ENCODE data around the gene AP2B1. TPM values are rescaled to one million over a fixed set of nuclear protein-coding genes. Genes with fewer than 3 reads are reported as not detected.

The AP2B1 gene
- polyA plus RNA-seq, 1 of the 3 experiments (the other 2 are of a cell fraction) = 97.8 TPM

DNA sequence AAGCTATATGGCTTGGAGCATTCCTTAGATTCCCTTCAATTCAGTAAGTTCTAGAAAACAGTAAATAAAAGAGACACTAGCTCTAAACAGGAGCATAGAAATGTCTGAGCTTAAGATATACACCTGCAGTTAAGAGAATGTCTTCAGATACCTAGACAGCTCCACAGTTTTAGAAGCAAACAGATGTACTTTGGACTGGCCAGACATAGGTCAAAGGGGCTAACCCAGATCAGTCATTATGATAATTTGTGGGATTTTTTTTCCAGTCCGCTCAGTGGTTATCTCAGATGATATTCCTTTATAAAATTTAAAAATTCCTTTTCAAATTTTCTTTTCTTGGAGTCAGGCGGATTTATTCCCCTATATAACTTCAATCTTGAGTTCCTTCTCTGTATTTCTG, 78.5 kb downstream of the AP2B1 start:
- no peaks in the 10 kb centered on the region for H3K79me2 ChIP-seq (ENCODE audit: insufficient read depth)
- H3K9me2 ChIP-seq = no peaks in the 10 kb centered on the region
- 100% methylated on average over 2 of the region's 2 CpGs for WGBS (ENCODE audit: low lambda C conversion rate)
- H3K4me1 ChIP-seq (ENCODE audit: control insufficient read depth in 1 of 2, insufficient read depth in 2 of 2, low read depth in 1 of 2, low read length in 1 of 2) = no peaks in the 10 kb centered on the region
- H3F3A ChIP-seq (replicated peaks; ENCODE audit: insufficient read depth) = no peaks in the 10 kb centered on the region
- peaks cover 3% of the 10 kb centered on the region; the same call in 1 of the 2 replicates for H4K20me1 ChIP-seq (ENCODE audit: insufficient read depth)
- H3K9ac ChIP-seq = no peak overlapping the region
- TF ChIP-seq RAD21 (IDR thresholded peaks at IDR 0.05; ENCODE audit: low read length) = no peak
- no peak for TF ChIP-seq EP300 (IDR thresholded peaks at IDR 0.05; ENCODE audit: borderline replicate concordance in 1 of 2, low read depth in 1 of 2, low read length in 1 of 2)
- no peak overlapping the region for H2AFZ ChIP-seq (ENCODE audit: low read depth)
- ChIA-PET CTCF (interaction anchor here (0.8 to 4.8 kb wide), 6 partner anchors 9 to 98 kb away, joined by 3 to 21 read pairs (median 4); partner anchors contain the start of gene RASL10B), POLR2A (interaction anchor here (1.2 kb wide), 1 partner anchor 52 kb away, joined by 3 read pairs; no protein-coding TSS in a partner anchor)
- H3K27me3 ChIP-seq (ENCODE audit: insufficient read depth) = no peaks in the 10 kb centered on the region
- H3K36me3 ChIP-seq (replicated peaks in 1 of 2; ENCODE audit: control insufficient read depth in 1 of 2, insufficient read depth in 2 of 2, low read length in 1 of 2) = peaks cover 53% of the 10 kb centered on the region in 2 experiments
- DNase-seq = no peak
- no peak overlapping the region for H3K27ac ChIP-seq (ENCODE audit: low read depth in 2 of 2, low read length in 1 of 2)
- no peaks in the 10 kb centered on the region for H3K9me3 ChIP-seq
- H3K4me3 ChIP-seq (ENCODE audit: low read depth in 2 of 2, low read length in 1 of 2) = no peak overlapping the region
- no peak overlapping the region for H3K4me2 ChIP-seq

GRCh38 chr17:35666070-35666469, 78.9 kb downstream of the AP2B1 start:
- H3K9me3 ChIP-seq = no peaks in the 10 kb centered on the region
- H3K4me2 ChIP-seq = no peak overlapping the region
- H3K9me2 ChIP-seq = no peaks in the 10 kb centered on the region
- TF ChIP-seq REST (IDR thresholded peaks at IDR 0.05; ENCODE audit: low read depth, low read length) (no peak), TAF1 (IDR thresholded peaks at IDR 0.05; ENCODE audit: borderline replicate concordance, low read depth, low read length) (no peak), NRF1 (IDR thresholded peaks at IDR 0.05; ENCODE audit: low read depth, low read length) (no peak)
- H3K4me3 ChIP-seq (ENCODE audit: low read depth in 2 of 2, low read length in 1 of 2) = no peak overlapping the region
- ChIA-PET CTCF (interaction anchor here (0.8 to 4.8 kb wide), 6 partner anchors 9 to 98 kb away, joined by 3 to 21 read pairs (median 4); partner anchors contain the start of gene RASL10B), POLR2A (no interaction called here)
- no peaks in the 10 kb centered on the region for H3K4me1 ChIP-seq (ENCODE audit: control insufficient read depth in 1 of 2, insufficient read depth in 2 of 2, low read depth in 1 of 2, low read length in 1 of 2)
- H3F3A ChIP-seq (replicated peaks; ENCODE audit: insufficient read depth) = no peaks in the 10 kb centered on the region
- no peaks in the 10 kb centered on the region for H3K27me3 ChIP-seq (ENCODE audit: insufficient read depth)
- H3K79me2 ChIP-seq (ENCODE audit: insufficient read depth) = no peaks in the 10 kb centered on the region
- H3K9ac ChIP-seq = no peak overlapping the region
- peaks cover 53 to 55% of the 10 kb centered on the region in 2 experiments for H3K36me3 ChIP-seq (replicated peaks in 1 of 2; ENCODE audit: control insufficient read depth in 1 of 2, insufficient read depth in 2 of 2, low read length in 1 of 2)
- H2AFZ ChIP-seq (ENCODE audit: low read depth) = no peak overlapping the region
- 47% methylated on average over 2 of the region's 2 CpGs for WGBS (ENCODE audit: low lambda C conversion rate)
- peaks cover 3% of the 10 kb centered on the region; the same call in 1 of the 2 replicates for H4K20me1 ChIP-seq (ENCODE audit: insufficient read depth)
- DNase-seq = no peak
- no peak overlapping the region for H3K27ac ChIP-seq (ENCODE audit: low read depth in 2 of 2, low read length in 1 of 2)

DNA sequence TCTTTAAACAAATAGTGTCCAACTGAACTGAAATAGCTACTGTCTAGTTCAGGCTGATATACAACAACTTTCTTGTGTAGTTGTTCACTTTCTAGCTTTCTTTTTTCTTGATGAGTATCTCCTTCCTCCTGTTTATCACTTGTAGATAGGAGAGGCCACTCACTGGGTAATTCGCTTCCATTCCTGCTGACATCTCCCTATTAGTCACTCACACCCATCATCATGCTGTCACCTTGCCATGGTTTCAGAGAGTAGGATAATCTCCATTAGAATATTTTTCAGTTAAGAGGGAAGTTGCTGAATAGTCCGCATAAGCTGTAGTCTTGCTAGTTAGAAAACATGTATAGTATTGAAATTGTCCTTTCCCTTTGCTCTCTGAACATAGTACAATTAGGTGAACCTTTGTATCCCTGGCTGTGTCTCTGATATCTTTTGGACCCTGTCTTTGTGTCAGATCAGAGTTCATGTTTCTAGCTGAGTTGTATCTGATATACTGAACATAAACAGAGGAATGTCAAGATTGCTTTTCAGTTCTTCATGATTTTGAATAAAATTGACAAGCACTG, 79.9 kb downstream of the AP2B1 start:
- 95% methylated on average over 2 of the region's 2 CpGs for WGBS (ENCODE audit: low lambda C conversion rate)
- Histone ChIP-seq H3K9me3 (no peaks in the 10 kb centered on the region), H3K27me3 (ENCODE audit: insufficient read depth) (no peaks in the 10 kb centered on the region), H3K27ac (ENCODE audit: low read depth in 2 of 2, low read length in 1 of 2) (no peak overlapping the region), H4K20me1 (ENCODE audit: insufficient read depth) (peaks cover 3% of the 10 kb centered on the region; the same call in 1 of the 2 replicates), H3K9ac (no peak overlapping the region), H3K4me1 (ENCODE audit: control insufficient read depth in 1 of 2, insufficient read depth in 2 of 2, low read depth in 1 of 2, low read length in 1 of 2) (no peaks in the 10 kb centered on the region), H3K9me2 (no peaks in the 10 kb centered on the region), H3K4me2 (no peak overlapping the region), H3K4me3 (ENCODE audit: low read depth in 2 of 2, low read length in 1 of 2) (no peak overlapping the region), H3K36me3 (replicated peaks in 1 of 2; ENCODE audit: control insufficient read depth in 1 of 2, insufficient read depth in 2 of 2, low read length in 1 of 2) (peaks cover 54 to 65% of the 10 kb centered on the region in 2 experiments), H3F3A (replicated peaks; ENCODE audit: insufficient read depth) (peaks cover 3% of the 10 kb centered on the region), H2AFZ (ENCODE audit: low read depth) (no peak overlapping the region), H3K79me2 (ENCODE audit: insufficient read depth) (no peaks in the 10 kb centered on the region)
- CTCF ChIA-PET = interaction anchor here (0.8 to 4.8 kb wide), 2 partner anchors 35 to 81 kb away, joined by 3 to 21 read pairs; no protein-coding TSS in a partner anchor
- POLR2A ChIA-PET = no interaction called here
- no peak for DNase-seq
- no peak for TF ChIP-seq NRF1 (IDR thresholded peaks at IDR 0.05; ENCODE audit: low read depth, low read length)
- no peak for TF ChIP-seq GATA2 (CRISPR knock-in tag; IDR thresholded peaks at IDR 0.05)
- TF ChIP-seq FOXJ3 (CRISPR knock-in tag; IDR thresholded peaks at IDR 0.05) = no peak
- no peak for TF ChIP-seq IRF3 (IDR thresholded peaks at IDR 0.05; ENCODE audit: low read depth, low read length)
- TF ChIP-seq REST (IDR thresholded peaks at IDR 0.05; ENCODE audit: low read depth, low read length) = no peak
- TF ChIP-seq, protein P1, sequence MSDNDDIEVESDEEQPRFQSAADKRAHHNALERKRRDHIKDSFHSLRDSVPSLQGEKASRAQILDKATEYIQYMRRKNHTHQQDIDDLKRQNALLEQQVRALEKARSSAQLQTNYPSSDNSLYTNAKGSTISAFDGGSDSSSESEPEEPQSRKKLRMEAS (IDR thresholded peaks at IDR 0.05; ENCODE audit: low read depth) = no peak
- no peak for TF ChIP-seq RFX5 (IDR thresholded peaks at IDR 0.05; ENCODE audit: low read length)
